HEK293 (cell line): ENCODE results near the gene SLC25A30.

ENCODE experiments used
- KLF1 ChIP-seq: fragments of 450-650 bp; formaldehyde crosslinking; IDR thresholded peaks from 2 replicates; pipeline ENCODE4 v1.5.1; 2016; ENCODE audit warnings: missing biosample characterization, missing genetic modification characterization
- ZBTB1 ChIP-seq: fragments of 450-650 bp; formaldehyde crosslinking; IDR thresholded peaks from 2 replicates; pipeline ENCODE4 v1.5.1; 2016; ENCODE audit warnings: missing biosample characterization, missing genetic modification characterization
- ZBTB8A ChIP-seq: fragments of 450-650 bp; formaldehyde crosslinking; IDR thresholded peaks from 2 replicates; pipeline ENCODE4 v1.5.1; 2016; ENCODE audit warnings: missing biosample characterization, missing genetic modification characterization
- ZEB2 ChIP-seq: fragments of 450-650 bp; formaldehyde crosslinking; IDR thresholded peaks from 2 replicates; pipeline ENCODE4 v1.5.1; 2016; ENCODE audit warnings: missing biosample characterization, missing genetic modification characterization
- ZNF10 ChIP-seq: fragments of 450-650 bp; formaldehyde crosslinking; IDR thresholded peaks from 2 replicates; pipeline ENCODE4 v1.5.1; 2017; ENCODE audit warnings: missing biosample characterization, missing genetic modification characterization
- ZNF140 ChIP-seq: fragments of 450-650 bp; formaldehyde crosslinking; IDR thresholded peaks from 2 replicates; pipeline ENCODE4 v1.5.1; 2016; ENCODE audit warnings: missing biosample characterization, missing genetic modification characterization
- ZNF169 ChIP-seq: fragments of 450-650 bp; formaldehyde crosslinking; IDR thresholded peaks from 2 replicates; pipeline ENCODE4 v1.5.1; 2016; ENCODE audit warnings: missing biosample characterization, missing genetic modification characterization
- ZNF19 ChIP-seq: fragments of 450-650 bp; formaldehyde crosslinking; IDR thresholded peaks from 2 replicates; pipeline ENCODE4; 2016; ENCODE audit warnings: missing biosample characterization, missing genetic modification characterization, low read depth
- ZNF324 ChIP-seq: fragments of 450-650 bp; formaldehyde crosslinking; IDR thresholded peaks from 2 replicates; pipeline ENCODE4 v1.5.1; 2016; ENCODE audit warnings: missing biosample characterization, missing genetic modification characterization
- ZNF354C ChIP-seq: fragments of 450-650 bp; formaldehyde crosslinking; IDR thresholded peaks from 2 replicates; pipeline ENCODE4 v1.5.1; 2016; ENCODE audit warnings: missing biosample characterization, missing genetic modification characterization, low read depth, borderline replicate concordance
- ZNF37A ChIP-seq: fragments of 450-650 bp; IDR thresholded peaks from 2 replicates; pipeline ENCODE4 v1.5.1; 2018; ENCODE audit warnings: missing biosample characterization, missing genetic modification characterization
- ZNF416 ChIP-seq: fragments of 450-650 bp; formaldehyde crosslinking; IDR thresholded peaks from 2 replicates; pipeline ENCODE4 v1.5.1; 2016; ENCODE audit warnings: missing biosample characterization, missing genetic modification characterization
- ZNF423 ChIP-seq: fragments of 450-650 bp; formaldehyde crosslinking; IDR thresholded peaks from 2 replicates; pipeline ENCODE4 v1.5.1; 2016; ENCODE audit warnings: missing biosample characterization, missing genetic modification characterization
- ZNF521 ChIP-seq: fragments of 450-650 bp; formaldehyde crosslinking; IDR thresholded peaks from 2 replicates; pipeline ENCODE4 v1.5.1; 2017; ENCODE audit warnings: missing biosample characterization, mild to moderate bottlenecking, missing genetic modification characterization
- ZNF629 ChIP-seq: fragments of 450-650 bp; formaldehyde crosslinking; IDR thresholded peaks from 2 replicates; pipeline ENCODE4 v1.5.1; 2017; ENCODE audit warnings: missing biosample characterization, missing genetic modification characterization
- ZNF707 ChIP-seq: fragments of 450-650 bp; formaldehyde crosslinking; IDR thresholded peaks from 2 replicates; pipeline ENCODE4 v1.5.1; 2016; ENCODE audit warnings: missing biosample characterization, missing genetic modification characterization
- ZNF76 ChIP-seq: fragments of 450-650 bp; formaldehyde crosslinking; IDR thresholded peaks from 2 replicates; pipeline ENCODE4; 2016; ENCODE audit warnings: low read depth, missing biosample characterization, missing genetic modification characterization, borderline replicate concordance
- ZNF843 ChIP-seq: fragments of 450-650 bp; formaldehyde crosslinking; IDR thresholded peaks from 2 replicates; pipeline ENCODE4 v1.5.1; 2016; ENCODE audit warnings: missing biosample characterization, missing genetic modification characterization
- ZXDB ChIP-seq: fragments of 450-650 bp; formaldehyde crosslinking; IDR thresholded peaks from 2 replicates; pipeline ENCODE4 v1.5.1; 2016; ENCODE audit warnings: missing biosample characterization, missing genetic modification characterization
- TF ChIP-seq, protein P1 (sequence below): fragments of 450-650 bp; formaldehyde crosslinking; IDR thresholded peaks from 2 replicates; pipeline ENCODE4 v1.5.1; 2016; ENCODE audit warnings: missing biosample characterization, missing genetic modification characterization, borderline replicate concordance
- TF ChIP-seq, protein P2 (sequence below): sonication (generic); formaldehyde crosslinking; IDR thresholded peaks from 2 replicates; pipeline ENCODE4 v1.8.1; 2022; ENCODE audit warnings: mild to moderate bottlenecking, moderate library complexity, missing genetic modification reagents
- TF ChIP-seq, protein P3 (sequence below): fragments of 450-650 bp; formaldehyde crosslinking; IDR thresholded peaks from 2 replicates; pipeline ENCODE4; 2016; ENCODE audit warnings: missing biosample characterization, missing genetic modification characterization
- TF ChIP-seq, protein P4 (sequence below): fragments of 450-650 bp; formaldehyde crosslinking; conservative IDR thresholded peaks from 2 replicates; pipeline ENCODE4 v1.5.1; 2016; ENCODE audit warnings: low read depth, missing biosample characterization, missing genetic modification characterization
- TF ChIP-seq, protein P5 (sequence below): fragments of 450-650 bp; formaldehyde crosslinking; IDR thresholded peaks from 2 replicates; pipeline ENCODE4 v1.5.1; 2016; ENCODE audit warnings: missing biosample characterization, missing genetic modification characterization
- TF ChIP-seq, protein P6 (sequence below): fragments of 450-650 bp; formaldehyde crosslinking; IDR thresholded peaks from 2 replicates; pipeline ENCODE4 v1.5.1; 2016; ENCODE audit warnings: missing biosample characterization, missing genetic modification characterization

Gene SLC25A30

DNA sequence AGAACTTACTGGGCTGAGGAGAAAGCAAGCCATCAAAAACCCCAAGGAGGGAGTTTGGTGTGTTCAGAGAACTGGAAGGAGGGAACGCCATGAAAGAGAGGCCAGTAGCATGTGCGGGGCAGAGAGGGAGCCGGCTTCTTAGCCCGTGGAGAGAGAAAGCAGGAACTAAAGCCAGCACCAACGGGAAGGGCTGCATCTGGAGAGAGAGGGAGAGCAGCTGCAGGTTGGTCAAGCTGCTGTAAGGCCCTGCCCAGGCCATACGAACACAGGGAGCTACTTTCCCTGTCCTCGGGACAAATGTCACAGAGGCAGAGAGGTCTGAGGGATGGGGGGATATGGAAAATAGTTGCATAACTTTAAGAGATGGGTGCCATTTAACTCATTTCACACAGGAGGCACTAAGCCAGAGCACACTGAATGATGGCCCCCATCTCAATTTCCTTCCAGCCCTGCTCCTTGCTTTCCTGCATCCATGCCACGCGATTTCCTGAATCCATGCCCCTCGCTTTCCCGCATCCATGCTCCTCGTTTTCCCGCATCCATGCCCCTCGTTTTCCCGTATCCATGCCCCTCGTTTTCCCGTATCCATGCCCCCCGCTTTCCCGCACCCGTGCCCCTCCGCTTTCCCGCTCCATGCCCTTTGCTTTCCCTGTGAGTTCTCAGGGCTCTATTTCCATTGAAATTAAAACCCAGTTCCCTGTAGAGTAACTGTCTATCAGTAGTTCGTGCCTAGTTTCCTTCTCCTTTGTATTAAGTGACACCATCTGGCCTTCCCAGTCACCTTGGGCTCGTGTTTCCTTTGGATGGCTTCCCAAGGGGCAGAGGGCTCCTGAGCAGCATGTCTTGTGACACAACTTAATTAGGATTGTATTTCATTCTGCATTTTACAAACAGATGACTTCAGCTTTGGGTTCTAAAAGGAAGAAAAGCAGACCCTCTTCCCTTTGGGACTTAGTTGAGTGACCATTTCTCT is 45.7 kb downstream of the SLC25A30 start (continued):
- TF ChIP-seq, protein P1, sequence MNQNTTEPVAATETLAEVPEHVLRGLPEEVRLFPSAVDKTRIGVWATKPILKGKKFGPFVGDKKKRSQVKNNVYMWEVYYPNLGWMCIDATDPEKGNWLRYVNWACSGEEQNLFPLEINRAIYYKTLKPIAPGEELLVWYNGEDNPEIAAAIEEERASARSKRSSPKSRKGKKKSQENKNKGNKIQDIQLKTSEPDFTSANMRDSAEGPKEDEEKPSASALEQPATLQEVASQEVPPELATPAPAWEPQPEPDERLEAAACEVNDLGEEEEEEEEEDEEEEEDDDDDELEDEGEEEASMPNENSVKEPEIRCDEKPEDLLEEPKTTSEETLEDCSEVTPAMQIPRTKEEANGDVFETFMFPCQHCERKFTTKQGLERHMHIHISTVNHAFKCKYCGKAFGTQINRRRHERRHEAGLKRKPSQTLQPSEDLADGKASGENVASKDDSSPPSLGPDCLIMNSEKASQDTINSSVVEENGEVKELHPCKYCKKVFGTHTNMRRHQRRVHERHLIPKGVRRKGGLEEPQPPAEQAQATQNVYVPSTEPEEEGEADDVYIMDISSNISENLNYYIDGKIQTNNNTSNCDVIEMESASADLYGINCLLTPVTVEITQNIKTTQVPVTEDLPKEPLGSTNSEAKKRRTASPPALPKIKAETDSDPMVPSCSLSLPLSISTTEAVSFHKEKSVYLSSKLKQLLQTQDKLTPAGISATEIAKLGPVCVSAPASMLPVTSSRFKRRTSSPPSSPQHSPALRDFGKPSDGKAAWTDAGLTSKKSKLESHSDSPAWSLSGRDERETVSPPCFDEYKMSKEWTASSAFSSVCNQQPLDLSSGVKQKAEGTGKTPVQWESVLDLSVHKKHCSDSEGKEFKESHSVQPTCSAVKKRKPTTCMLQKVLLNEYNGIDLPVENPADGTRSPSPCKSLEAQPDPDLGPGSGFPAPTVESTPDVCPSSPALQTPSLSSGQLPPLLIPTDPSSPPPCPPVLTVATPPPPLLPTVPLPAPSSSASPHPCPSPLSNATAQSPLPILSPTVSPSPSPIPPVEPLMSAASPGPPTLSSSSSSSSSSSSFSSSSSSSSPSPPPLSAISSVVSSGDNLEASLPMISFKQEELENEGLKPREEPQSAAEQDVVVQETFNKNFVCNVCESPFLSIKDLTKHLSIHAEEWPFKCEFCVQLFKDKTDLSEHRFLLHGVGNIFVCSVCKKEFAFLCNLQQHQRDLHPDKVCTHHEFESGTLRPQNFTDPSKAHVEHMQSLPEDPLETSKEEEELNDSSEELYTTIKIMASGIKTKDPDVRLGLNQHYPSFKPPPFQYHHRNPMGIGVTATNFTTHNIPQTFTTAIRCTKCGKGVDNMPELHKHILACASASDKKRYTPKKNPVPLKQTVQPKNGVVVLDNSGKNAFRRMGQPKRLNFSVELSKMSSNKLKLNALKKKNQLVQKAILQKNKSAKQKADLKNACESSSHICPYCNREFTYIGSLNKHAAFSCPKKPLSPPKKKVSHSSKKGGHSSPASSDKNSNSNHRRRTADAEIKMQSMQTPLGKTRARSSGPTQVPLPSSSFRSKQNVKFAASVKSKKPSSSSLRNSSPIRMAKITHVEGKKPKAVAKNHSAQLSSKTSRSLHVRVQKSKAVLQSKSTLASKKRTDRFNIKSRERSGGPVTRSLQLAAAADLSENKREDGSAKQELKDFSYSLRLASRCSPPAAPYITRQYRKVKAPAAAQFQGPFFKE = no peak
- TF ChIP-seq ZNF324 (tag by site-specific recombination) (peak; percentile 43; the same call in 1 of the 2 replicates), ZNF629 (peak; percentile 94), ZNF521 (tag by site-specific recombination) (no peak), ZNF843 (tag by site-specific recombination) (peak; percentile 88), ZNF76 (tag by site-specific recombination) (no peak), ZNF10 (tag by site-specific recombination) (peak; percentile 88), ZNF354C (tag by site-specific recombination) (no peak), ZEB2 (tag by site-specific recombination) (peak; percentile 86; the same call in 1 of the 2 replicates), ZNF416 (no peak), ZXDB (tag by site-specific recombination) (peak; percentile 51), ZNF140 (tag by site-specific recombination) (no peak), ZNF707 (tag by site-specific recombination) (peak; percentile 61), KLF1 (tag by site-specific recombination) (no peak), ZBTB8A (tag by site-specific recombination) (peak; percentile 20; the same call in 1 of the 2 replicates), ZBTB1 (tag by site-specific recombination) (no peak), ZNF37A (no peak), ZNF169 (no peak), ZNF423 (tag by site-specific recombination) (0 out of 2 replicates have a peak, but pooled peaks have one; percentile 33), ZNF19 (no peak)
- TF ChIP-seq, protein P2, sequence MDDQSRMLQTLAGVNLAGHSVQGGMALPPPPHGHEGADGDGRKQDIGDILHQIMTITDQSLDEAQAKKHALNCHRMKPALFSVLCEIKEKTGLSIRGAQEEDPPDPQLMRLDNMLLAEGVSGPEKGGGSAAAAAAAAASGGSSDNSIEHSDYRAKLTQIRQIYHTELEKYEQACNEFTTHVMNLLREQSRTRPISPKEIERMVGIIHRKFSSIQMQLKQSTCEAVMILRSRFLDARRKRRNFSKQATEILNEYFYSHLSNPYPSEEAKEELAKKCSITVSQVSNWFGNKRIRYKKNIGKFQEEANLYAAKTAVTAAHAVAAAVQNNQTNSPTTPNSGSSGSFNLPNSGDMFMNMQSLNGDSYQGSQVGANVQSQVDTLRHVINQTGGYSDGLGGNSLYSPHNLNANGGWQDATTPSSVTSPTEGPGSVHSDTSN (CRISPR knock-in tag) = no peak
- TF ChIP-seq, protein P3, sequence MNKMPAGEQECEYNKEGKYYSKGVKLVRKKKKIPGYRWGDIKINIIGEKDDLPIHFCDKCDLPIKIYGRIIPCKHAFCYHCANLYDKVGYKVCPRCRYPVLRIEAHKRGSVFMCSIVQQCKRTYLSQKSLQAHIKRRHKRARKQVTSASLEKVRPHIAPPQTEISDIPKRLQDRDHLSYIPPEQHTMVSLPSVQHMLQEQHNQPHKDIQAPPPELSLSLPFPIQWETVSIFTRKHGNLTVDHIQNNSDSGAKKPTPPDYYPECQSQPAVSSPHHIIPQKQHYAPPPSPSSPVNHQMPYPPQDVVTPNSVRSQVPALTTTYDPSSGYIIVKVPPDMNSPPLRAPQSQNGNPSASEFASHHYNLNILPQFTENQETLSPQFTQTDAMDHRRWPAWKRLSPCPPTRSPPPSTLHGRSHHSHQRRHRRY (tag by site-specific recombination) = no peak
- TF ChIP-seq, protein P4, sequence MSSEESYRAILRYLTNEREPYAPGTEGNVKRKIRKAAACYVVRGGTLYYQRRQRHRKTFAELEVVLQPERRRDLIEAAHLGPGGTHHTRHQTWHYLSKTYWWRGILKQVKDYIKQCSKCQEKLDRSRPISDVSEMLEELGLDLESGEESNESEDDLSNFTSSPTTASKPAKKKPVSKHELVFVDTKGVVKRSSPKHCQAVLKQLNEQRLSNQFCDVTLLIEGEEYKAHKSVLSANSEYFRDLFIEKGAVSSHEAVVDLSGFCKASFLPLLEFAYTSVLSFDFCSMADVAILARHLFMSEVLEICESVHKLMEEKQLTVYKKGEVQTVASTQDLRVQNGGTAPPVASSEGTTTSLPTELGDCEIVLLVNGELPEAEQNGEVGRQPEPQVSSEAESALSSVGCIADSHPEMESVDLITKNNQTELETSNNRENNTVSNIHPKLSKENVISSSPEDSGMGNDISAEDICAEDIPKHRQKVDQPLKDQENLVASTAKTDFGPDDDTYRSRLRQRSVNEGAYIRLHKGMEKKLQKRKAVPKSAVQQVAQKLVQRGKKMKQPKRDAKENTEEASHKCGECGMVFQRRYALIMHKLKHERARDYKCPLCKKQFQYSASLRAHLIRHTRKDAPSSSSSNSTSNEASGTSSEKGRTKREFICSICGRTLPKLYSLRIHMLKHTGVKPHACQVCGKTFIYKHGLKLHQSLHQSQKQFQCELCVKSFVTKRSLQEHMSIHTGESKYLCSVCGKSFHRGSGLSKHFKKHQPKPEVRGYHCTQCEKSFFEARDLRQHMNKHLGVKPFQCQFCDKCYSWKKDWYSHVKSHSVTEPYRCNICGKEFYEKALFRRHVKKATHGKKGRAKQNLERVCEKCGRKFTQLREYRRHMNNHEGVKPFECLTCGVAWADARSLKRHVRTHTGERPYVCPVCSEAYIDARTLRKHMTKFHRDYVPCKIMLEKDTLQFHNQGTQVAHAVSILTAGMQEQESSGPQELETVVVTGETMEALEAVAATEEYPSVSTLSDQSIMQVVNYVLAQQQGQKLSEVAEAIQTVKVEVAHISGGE (tag by site-specific recombination) = no peak
- TF ChIP-seq, protein P5, sequence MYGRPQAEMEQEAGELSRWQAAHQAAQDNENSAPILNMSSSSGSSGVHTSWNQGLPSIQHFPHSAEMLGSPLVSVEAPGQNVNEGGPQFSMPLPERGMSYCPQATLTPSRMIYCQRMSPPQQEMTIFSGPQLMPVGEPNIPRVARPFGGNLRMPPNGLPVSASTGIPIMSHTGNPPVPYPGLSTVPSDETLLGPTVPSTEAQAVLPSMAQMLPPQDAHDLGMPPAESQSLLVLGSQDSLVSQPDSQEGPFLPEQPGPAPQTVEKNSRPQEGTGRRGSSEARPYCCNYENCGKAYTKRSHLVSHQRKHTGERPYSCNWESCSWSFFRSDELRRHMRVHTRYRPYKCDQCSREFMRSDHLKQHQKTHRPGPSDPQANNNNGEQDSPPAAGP (tag by site-specific recombination) = 0 out of 2 replicates have a peak, but pooled peaks have one; percentile 17
- TF ChIP-seq, protein P6, sequence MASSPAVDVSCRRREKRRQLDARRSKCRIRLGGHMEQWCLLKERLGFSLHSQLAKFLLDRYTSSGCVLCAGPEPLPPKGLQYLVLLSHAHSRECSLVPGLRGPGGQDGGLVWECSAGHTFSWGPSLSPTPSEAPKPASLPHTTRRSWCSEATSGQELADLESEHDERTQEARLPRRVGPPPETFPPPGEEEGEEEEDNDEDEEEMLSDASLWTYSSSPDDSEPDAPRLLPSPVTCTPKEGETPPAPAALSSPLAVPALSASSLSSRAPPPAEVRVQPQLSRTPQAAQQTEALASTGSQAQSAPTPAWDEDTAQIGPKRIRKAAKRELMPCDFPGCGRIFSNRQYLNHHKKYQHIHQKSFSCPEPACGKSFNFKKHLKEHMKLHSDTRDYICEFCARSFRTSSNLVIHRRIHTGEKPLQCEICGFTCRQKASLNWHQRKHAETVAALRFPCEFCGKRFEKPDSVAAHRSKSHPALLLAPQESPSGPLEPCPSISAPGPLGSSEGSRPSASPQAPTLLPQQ = 0 out of 2 replicates have a peak, but pooled peaks have one; percentile 22
